Right lobe of liver (tissue), 6 donors: ENCODE measurements around the gene SDK1. TPM values are rescaled to one million over a fixed set of nuclear protein-coding genes. Genes with fewer than 3 reads are reported as not detected.

ENCODE experiments used
- ATAC-seq, 4 donors: fragments of 200-7000 bp; cut with Tn5 transposase; one replicate each; pipeline ENCODE4 v1.9.1; 2020; ENCODE audit warnings: mild to moderate bottlenecking in 4 of 4, moderate library complexity in 4 of 4
- DNase-seq, 3 donors: peaks; one replicate each; pipeline ENCODE4 v3.0.0-alpha.2; 2020
- H3K27ac ChIP-seq, 3 donors: fragments of 200-600 bp; one replicate each; pipeline ENCODE4 v1.8.0; 2022
- H3K27me3 ChIP-seq, 2 donors: fragments of 200-600 bp; one replicate each; pipeline ENCODE4 v1.8.0; 2022
- H3K36me3 ChIP-seq, 4 donors: fragments of 200-600 bp; sonication (generic) in 1 of 4; one replicate each; pipeline versions ENCODE4 v1.5.1 to v1.8.0; 2017 to 2022; ENCODE audit warnings: control low read depth in 1 of 4
- H3K4me1 ChIP-seq, 4 donors: fragments of 200-600 bp; sonication (generic) in 1 of 4; one replicate each; pipeline versions ENCODE4 v1.5.1 to v1.8.0; 2017 to 2022; ENCODE audit warnings: control low read depth in 1 of 4
- H3K4me3 ChIP-seq, 3 donors: fragments of 200-600 bp; one replicate each; pipeline ENCODE4 v1.8.0; 2022
- H3K9me3 ChIP-seq, 4 donors: fragments of 200-600 bp; sonication (generic) in 1 of 4; one replicate each; pipeline versions ENCODE4 v1.5.1 to v1.8.0; 2017 to 2022; ENCODE audit warnings: control low read depth in 1 of 4
- POLR2A ChIP-seq: fragments of 450-650 bp; IDR thresholded peaks from one replicate; pipeline ENCODE4 v1.6.1; 2017; ENCODE audit warnings: antibody characterized with exemption, mild to moderate bottlenecking
- WGBS: methylation state at CpG from one replicate; pipeline ENCODE4 v1.1.6; 2018; ENCODE audit warnings: low coverage, low lambda C conversion rate; ENCODE audit not compliant: insufficient coverage; ENCODE audit errors: missing lambda C conversion rate; 5-methylcytosine and 5-hydroxymethylcytosine counted together
- intact Hi-C, 2 donors: fragments of 100-400 bp; cut with DNase I; formaldehyde crosslinking; loops; one replicate each; pipeline versions ENCODE4 v1.11.2 to v1.14.1; 2022
- total RNA-seq, 6 experiments: library from RNA; depleted of rRNA in 2 of 6; stranded (reverse); fragments of >200 nt in 2 of 6; fragmentation: NEBNext Ultra II Directional in 3 of 6; extraction: Animal tissue kit (Norgen Biotek cat#: 25700) in 3 of 6; gene quantifications; one replicate each; pipeline versions ENCODE4 v1.1.0 to v1.2.4, GENCODE V29; 2016 to 2023
- TF ChIP-seq, protein P1 (sequence below), 4 donors: fragments of 200-600 bp in 3 of 4; fragments of 450-650 bp in 1 of 4; IDR thresholded peaks; one replicate each; pipeline versions ENCODE4 v1.5.1 to v1.8.0; 2016 to 2022; ENCODE audit warnings: antibody characterized with exemption in 4 of 4, mild to moderate bottlenecking in 2 of 4
- donor health status: DM: no; HTN: yes; CAD: no.
- donor health status: DM: no; HTN: no; CAD: no.
- donor health status: DM: no; HTN: no; CAD: no.
- donor health status: DM: no; HTN: yes; CAD: no.
- donor health status: DM: no; HTN: yes; CAD: no.

Gene SDK1
- total RNA-seq, 6 experiments from 2014 or later = 0.07 to 1.4 (median 0.65) TPM

GRCh38 chr7:4168541-4168940 lies 867.5 kb downstream of the SDK1 start:
- Histone ChIP-seq H3K27me3 (no peaks in the 10 kb centered on the region), H3K4me3 (no peak overlapping the region), H3K27ac (no peak overlapping the region), H3K9me3 (no peaks in the 10 kb centered on the region), H3K36me3 (no peaks in the 10 kb centered on the region), H3K4me1 (no peaks in the 10 kb centered on the region)
- intact Hi-C loops = no loop called here
- DNase-seq (no peak), ATAC-seq (no peak)
- TF ChIP-seq, protein P1, sequence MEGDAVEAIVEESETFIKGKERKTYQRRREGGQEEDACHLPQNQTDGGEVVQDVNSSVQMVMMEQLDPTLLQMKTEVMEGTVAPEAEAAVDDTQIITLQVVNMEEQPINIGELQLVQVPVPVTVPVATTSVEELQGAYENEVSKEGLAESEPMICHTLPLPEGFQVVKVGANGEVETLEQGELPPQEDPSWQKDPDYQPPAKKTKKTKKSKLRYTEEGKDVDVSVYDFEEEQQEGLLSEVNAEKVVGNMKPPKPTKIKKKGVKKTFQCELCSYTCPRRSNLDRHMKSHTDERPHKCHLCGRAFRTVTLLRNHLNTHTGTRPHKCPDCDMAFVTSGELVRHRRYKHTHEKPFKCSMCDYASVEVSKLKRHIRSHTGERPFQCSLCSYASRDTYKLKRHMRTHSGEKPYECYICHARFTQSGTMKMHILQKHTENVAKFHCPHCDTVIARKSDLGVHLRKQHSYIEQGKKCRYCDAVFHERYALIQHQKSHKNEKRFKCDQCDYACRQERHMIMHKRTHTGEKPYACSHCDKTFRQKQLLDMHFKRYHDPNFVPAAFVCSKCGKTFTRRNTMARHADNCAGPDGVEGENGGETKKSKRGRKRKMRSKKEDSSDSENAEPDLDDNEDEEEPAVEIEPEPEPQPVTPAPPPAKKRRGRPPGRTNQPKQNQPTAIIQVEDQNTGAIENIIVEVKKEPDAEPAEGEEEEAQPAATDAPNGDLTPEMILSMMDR (IDR thresholded peaks at IDR 0.05) = no peak
- TF ChIP-seq POLR2A = no peak
- 53% methylated on average over 5 of the region's 7 CpGs for WGBS

- Histone ChIP-seq H3K4me3 (no peak overlapping the region), H3K4me1 (no peaks in the 10 kb centered on the region), H3K27ac (no peak overlapping the region), H3K27me3 (no peaks in the 10 kb centered on the region), H3K36me3 (no peaks in the 10 kb centered on the region), H3K9me3 (no peaks in the 10 kb centered on the region)
- DNase-seq (no peak), ATAC-seq (no peak)
- WGBS = 84% methylated on average over 6 of the region's 10 CpGs
- TF ChIP-seq POLR2A = no peak
- TF ChIP-seq, protein P1 (IDR thresholded peaks at IDR 0.05) = no peak
- intact Hi-C loops = no loop called here
Measured at GRCh38 chr7:4169455-4169854, 868.4 kb downstream of the SDK1 start.

DNA sequence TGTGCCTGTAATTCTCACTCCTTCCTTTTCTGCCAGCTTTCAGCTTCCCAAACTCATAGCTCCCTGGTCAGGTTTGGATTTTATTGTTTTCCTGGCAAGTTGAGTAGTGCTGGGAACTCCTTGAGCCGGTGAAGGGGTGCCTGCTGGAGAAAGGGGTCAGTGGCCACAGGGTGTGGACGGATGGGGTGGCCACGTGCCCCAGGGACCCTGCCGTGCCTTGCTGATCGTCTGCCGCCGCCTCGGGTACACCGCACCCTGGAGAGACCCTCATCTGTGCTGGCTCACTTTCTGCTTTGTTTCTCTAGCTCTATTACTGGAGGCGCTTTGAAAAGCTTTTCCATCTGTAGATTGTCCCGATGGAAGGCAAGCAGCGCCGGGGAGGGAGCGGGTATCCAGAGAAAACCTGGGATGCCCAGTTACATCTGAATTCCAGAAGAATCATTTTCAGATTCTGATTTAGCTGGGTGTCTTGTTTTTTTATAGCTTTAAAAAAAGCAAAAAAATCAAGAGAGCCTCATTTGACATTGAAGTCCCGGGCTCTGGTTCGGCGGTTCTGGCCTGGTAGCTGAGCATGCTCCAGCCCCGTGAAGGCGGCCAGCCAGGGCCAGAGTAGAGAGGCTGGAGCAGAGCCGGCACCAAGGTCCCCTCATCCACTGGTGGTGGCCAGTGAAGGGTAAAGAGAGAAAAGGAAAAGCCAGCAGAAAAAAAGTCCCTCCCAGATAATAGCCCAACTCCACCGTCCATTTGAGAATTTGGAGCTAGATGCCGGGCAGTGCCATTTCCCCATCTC lies 870.1 kb downstream of the SDK1 start:
- H3K36me3 ChIP-seq = no peaks in the 10 kb centered on the region
- H3K9me3 ChIP-seq = no peaks in the 10 kb centered on the region
- no peak overlapping the region for H3K4me3 ChIP-seq
- H3K27me3 ChIP-seq = no peaks in the 10 kb centered on the region
- no peak overlapping the region for H3K27ac ChIP-seq
- no peaks in the 10 kb centered on the region for H3K4me1 ChIP-seq
- ATAC-seq = no peak
- 83% methylated on average over 13 of the region's 22 CpGs for WGBS
- no peak for TF ChIP-seq POLR2A
- TF ChIP-seq, protein P1 (IDR thresholded peaks at IDR 0.05) = no peak
- intact Hi-C loops = no loop called here
- DNase-seq = no peak

DNA sequence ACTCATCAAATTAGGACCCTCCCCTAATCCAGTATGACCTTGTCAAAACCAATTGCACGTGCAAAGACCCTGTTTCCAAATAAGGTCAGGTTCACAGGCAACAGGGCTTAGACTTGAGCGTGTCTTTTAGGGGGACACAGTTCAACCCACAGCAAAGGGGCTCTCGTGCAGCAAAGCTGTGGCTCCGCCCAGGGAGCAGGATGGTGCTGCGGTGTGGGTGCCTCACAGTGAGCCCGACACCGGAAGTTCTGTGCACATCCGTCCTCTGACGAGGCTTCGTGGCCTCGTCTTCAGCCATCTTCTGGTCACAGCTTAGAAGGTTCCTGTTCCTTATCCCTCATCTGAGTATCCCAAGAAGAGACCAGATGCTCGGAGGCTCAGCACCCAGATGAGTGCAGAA lies 871.8 kb downstream of the SDK1 start:
- ATAC-seq (no peak), DNase-seq (no peak)
- 43% methylated on average over 3 of the region's 12 CpGs for WGBS
- no peak for TF ChIP-seq POLR2A
- TF ChIP-seq, protein P1 (IDR thresholded peaks at IDR 0.05) = no peak
- intact Hi-C loops = no loop called here
- Histone ChIP-seq H3K27ac (no peak overlapping the region), H3K27me3 (no peaks in the 10 kb centered on the region), H3K9me3 (no peaks in the 10 kb centered on the region), H3K4me3 (no peak overlapping the region), H3K36me3 (no peaks in the 10 kb centered on the region), H3K4me1 (no peaks in the 10 kb centered on the region)
